Sigmoid colon (tissue), 7 donors: ENCODE data around the gene KRT23. TPM values are rescaled to one million over a fixed set of nuclear protein-coding genes. Genes with fewer than 3 reads are reported as not detected.

Experiments
- DNase-seq: peaks from one replicate; pipeline ENCODE4 v3.0.0-alpha.2; 2019
- H3K27ac ChIP-seq, 4 donors: fragments of 200-600 bp; sonication (generic); one replicate each; pipeline ENCODE4 v1.5.1; 2016 to 2019; ENCODE audit warnings: mild to moderate bottlenecking in 1 of 4
- H3K27me3 ChIP-seq, 3 donors: fragments of 200-600 bp; sonication (generic); one replicate each; pipeline ENCODE4 v1.5.1; 2019; ENCODE audit warnings: mild to moderate bottlenecking in 1 of 3
- H3K36me3 ChIP-seq, 4 donors: fragments of 200-600 bp; sonication (generic); one replicate each; pipeline ENCODE4 v1.5.1; 2016 to 2019
- H3K4me1 ChIP-seq, 4 donors: fragments of 200-600 bp; sonication (generic); one replicate each; pipeline ENCODE4 v1.5.1; 2017 to 2019
- H3K4me3 ChIP-seq, 4 donors: fragments of 200-600 bp; sonication (generic); one replicate each; pipeline ENCODE4 v1.5.1; 2017 to 2019; ENCODE audit warnings: mild to moderate bottlenecking in 2 of 4, moderate library complexity in 1 of 4
- H3K9me3 ChIP-seq, 4 donors: fragments of 200-600 bp in 3 of 4; sonication (generic) in 3 of 4; one replicate each; pipeline versions ENCODE4 v1.5.1 to v1.6.1; 2013 to 2019
- EP300 ChIP-seq, 4 donors: sonication (generic); formaldehyde crosslinking; IDR thresholded peaks; one replicate each; pipeline ENCODE4 v1.6.1; 2017; ENCODE audit warnings: antibody characterized with exemption in 4 of 4
- POLR2A ChIP-seq, 2 donors: fragments of 450-650 bp; IDR thresholded peaks; one replicate each; pipeline ENCODE4 v1.6.1; 2016; ENCODE audit warnings: antibody characterized with exemption in 2 of 2, mild to moderate bottlenecking in 2 of 2, moderate library complexity in 2 of 2
- POLR2AphosphoS5 ChIP-seq, 4 donors: sonication (generic); formaldehyde crosslinking; IDR thresholded peaks; one replicate each; pipeline ENCODE4 v1.6.1; 2017; ENCODE audit warnings: antibody characterized with exemption in 4 of 4
- WGBS, 2 donors: extraction: QIAGEN DNeasy Blood & Tissue Kit; methylation state at CpG; one replicate each; pipeline ENCODE4 v1.1.7; 2013; 5-methylcytosine and 5-hydroxymethylcytosine counted together
- intact Hi-C: fragments of 100-400 bp; cut with DNase I; formaldehyde crosslinking; loops from one replicate; pipeline ENCODE4 v1.15.1; 2023
- polyA plus RNA-seq, 3 donors: library from polyadenylated mRNA; stranded (reverse); fragments of 200-250 nt; gene quantifications; one replicate each; pipeline ENCODE4 v1.2.3, GENCODE V29; 2013
- total RNA-seq, 4 donors: library from RNA; depleted of rRNA; stranded (reverse); fragments of >200 nt; gene quantifications; one replicate each; pipeline ENCODE4 v1.1.0, GENCODE V29; 2016
- TF ChIP-seq, protein P1 (sequence below), 4 experiments: fragments of 450-650 bp in 3 of 4; fragments of 200-600 bp in 1 of 4; IDR thresholded peaks; one replicate each; pipeline ENCODE4 v1.5.1; 2016 to 2019; ENCODE audit warnings: antibody characterized with exemption in 4 of 4, mild to moderate bottlenecking in 3 of 4, moderate library complexity in 2 of 4
- donor health status: healthy with polysubstance abuse.
- donor health status: Bipolar disorder and iron deficiency.
- donor health status: healthy.

The KRT23 gene
- total and polyA plus RNA-seq, 7 donors: 0.27 to 3.7 (median 0.48) TPM; not detected in 3

DNA sequence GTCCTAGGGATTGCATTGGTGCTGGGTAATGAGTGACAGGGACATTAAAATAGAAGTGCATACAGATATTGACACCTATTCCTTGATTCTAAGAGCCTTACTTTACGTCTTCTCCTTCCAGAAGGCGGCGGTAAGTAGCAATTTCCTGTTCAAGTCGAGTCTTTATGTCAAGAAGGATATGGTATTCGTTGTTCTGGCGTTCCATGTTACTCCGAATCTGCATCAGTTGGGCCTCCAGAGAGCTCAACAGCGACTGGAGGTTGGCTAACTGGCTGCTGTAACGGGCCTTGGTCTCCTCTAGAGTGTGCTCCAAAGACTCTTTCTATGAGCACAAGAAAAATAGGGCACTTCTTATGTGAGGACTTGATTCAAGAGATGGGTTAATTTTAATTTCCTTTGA lies 59.4 kb downstream of the KRT23 start:
- Histone ChIP-seq H3K4me1 (no peaks in the 10 kb centered on the region), H3K36me3 (no peaks in the 10 kb centered on the region), H3K9me3 (no peaks in the 10 kb centered on the region), H3K27ac (no peak overlapping the region), H3K27me3 (no peaks in the 10 kb centered on the region), H3K4me3 (no peak overlapping the region)
- intact Hi-C loops: no loop called here
- 90 to 93% methylated on average over 9 of the region's 9 CpGs for WGBS, 2 donors
- TF ChIP-seq POLR2A (IDR thresholded peaks at IDR 0.05) (no peak), EP300 (IDR thresholded peaks at IDR 0.05) (no peak), POLR2AphosphoS5 (IDR thresholded peaks at IDR 0.05) (no peak)
- TF ChIP-seq, protein P1, sequence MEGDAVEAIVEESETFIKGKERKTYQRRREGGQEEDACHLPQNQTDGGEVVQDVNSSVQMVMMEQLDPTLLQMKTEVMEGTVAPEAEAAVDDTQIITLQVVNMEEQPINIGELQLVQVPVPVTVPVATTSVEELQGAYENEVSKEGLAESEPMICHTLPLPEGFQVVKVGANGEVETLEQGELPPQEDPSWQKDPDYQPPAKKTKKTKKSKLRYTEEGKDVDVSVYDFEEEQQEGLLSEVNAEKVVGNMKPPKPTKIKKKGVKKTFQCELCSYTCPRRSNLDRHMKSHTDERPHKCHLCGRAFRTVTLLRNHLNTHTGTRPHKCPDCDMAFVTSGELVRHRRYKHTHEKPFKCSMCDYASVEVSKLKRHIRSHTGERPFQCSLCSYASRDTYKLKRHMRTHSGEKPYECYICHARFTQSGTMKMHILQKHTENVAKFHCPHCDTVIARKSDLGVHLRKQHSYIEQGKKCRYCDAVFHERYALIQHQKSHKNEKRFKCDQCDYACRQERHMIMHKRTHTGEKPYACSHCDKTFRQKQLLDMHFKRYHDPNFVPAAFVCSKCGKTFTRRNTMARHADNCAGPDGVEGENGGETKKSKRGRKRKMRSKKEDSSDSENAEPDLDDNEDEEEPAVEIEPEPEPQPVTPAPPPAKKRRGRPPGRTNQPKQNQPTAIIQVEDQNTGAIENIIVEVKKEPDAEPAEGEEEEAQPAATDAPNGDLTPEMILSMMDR (IDR thresholded peaks at IDR 0.05): no peak
- DNase-seq: no peak

DNA sequence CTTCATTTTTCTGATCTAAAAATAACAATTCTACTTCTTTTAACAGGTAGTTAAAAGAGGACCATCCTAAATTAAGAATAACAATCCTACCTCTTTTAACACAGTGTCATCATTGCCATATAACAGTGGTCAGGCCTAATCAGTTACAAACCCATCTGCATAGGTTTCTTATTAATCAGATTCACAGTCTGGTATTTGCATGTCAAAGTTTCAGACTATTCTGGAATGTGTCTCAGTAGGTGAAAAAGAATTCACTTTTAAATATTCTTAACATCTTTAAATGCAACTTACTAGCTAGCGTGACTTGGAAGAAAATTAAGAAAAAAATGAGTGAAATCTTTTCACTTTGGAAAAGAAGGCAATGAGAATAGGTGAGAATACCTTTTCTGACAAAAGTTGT lies 63.6 kb downstream of the KRT23 start:
- Histone ChIP-seq H3K4me3 (no peak overlapping the region), H3K27me3 (no peaks in the 10 kb centered on the region), H3K36me3 (no peaks in the 10 kb centered on the region), H3K27ac (no peak overlapping the region), H3K9me3 (no peaks in the 10 kb centered on the region), H3K4me1 (no peaks in the 10 kb centered on the region)
- no peak for DNase-seq
- no peak for TF ChIP-seq POLR2AphosphoS5 (IDR thresholded peaks at IDR 0.05)
- TF ChIP-seq, protein P1 (IDR thresholded peaks at IDR 0.05): no peak
- TF ChIP-seq POLR2A (IDR thresholded peaks at IDR 0.05): no peak
- TF ChIP-seq EP300 (IDR thresholded peaks at IDR 0.05): no peak
- 94 to 100% methylated on average over 1 of the region's 1 CpG for WGBS, 2 donors
- intact Hi-C loops: no loop called here

DNA sequence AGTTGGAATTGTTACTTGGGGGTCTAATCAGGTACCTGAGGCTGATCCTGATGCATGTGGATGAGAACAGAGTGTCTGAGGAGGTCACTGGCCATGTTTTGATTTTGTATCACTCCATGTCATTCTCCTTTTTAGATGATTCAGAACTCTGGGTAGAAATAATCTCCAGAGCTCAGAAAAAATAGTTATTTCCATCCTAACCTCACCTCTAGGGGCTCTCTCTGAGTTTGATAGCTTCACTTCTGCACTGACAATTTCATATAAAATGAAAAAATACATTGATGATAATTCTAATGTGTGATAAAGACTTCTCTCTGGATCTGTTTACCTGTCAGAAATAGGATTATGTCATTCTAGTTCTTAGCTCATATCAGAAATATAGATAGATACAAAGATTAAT lies 64.2 kb downstream of the KRT23 start:
- DNase-seq: no peak
- no peak for TF ChIP-seq EP300 (IDR thresholded peaks at IDR 0.05)
- no peak for TF ChIP-seq POLR2AphosphoS5 (IDR thresholded peaks at IDR 0.05)
- TF ChIP-seq, protein P1 (IDR thresholded peaks at IDR 0.05): no peak
- Histone ChIP-seq H3K4me1 (no peaks in the 10 kb centered on the region), H3K27ac (no peak overlapping the region), H3K4me3 (no peak overlapping the region), H3K9me3 (no peaks in the 10 kb centered on the region), H3K36me3 (no peaks in the 10 kb centered on the region), H3K27me3 (no peaks in the 10 kb centered on the region)
- intact Hi-C loops: no loop called here

Other genes starting within 250 kb of the KRT23 start
Only the 30 nearest of the 33 such genes appear.
- gene KRT25, start 182.3 kb downstream of the KRT23 start, total RNA-seq: under 1 TPM in 1 of 4 donors, not detected in 3; 0.36 TPM
- gene KRT25, start 182.3 kb downstream of the KRT23 start, polyA plus RNA-seq: not detected
- not detected for gene KRT26, start 165.4 kb downstream of the KRT23 start, total RNA-seq
- not detected for gene KRT26, start 165.4 kb downstream of the KRT23 start, polyA plus RNA-seq
- under 1 TPM in 1 of 4 donors, not detected in 3; 0.55 TPM for gene KRT27, start 155.1 kb downstream of the KRT23 start, total RNA-seq
- under 1 TPM in 1 of 3 donors, not detected in 2; 0.07 TPM for gene KRT27, start 155.1 kb downstream of the KRT23 start, polyA plus RNA-seq
- gene KRT28, start 137.7 kb downstream of the KRT23 start, total RNA-seq: not detected
- gene KRT28, start 137.7 kb downstream of the KRT23 start, polyA plus RNA-seq: not detected
- 10 to 100 TPM in 1 of 4 donors, 1 to 10 TPM in 2, under 1 TPM in 1; 0.83 to 26.0 (median 6.7) TPM for gene KRT10, start 115.0 kb downstream of the KRT23 start, total RNA-seq
- 10 to 100 TPM; 14.6 to 42.0 (median 32.4) TPM for gene KRT10, start 115.0 kb downstream of the KRT23 start, polyA plus RNA-seq
- gene KRT12, start 70.4 kb downstream of the KRT23 start, total RNA-seq: not detected
- gene KRT12, start 70.4 kb downstream of the KRT23 start, polyA plus RNA-seq: 1 to 10 TPM; 1.2 to 1.8 (median 1.3) TPM
- 1 to 10 TPM in 2 of 4 donors, not detected in 2; 1.4 to 2.1 TPM for gene KRT20, start 52.4 kb downstream of the KRT23 start, total RNA-seq
- 1,000 to 10,000 TPM; 1,034 to 2,181 (median 1,227) TPM for gene KRT20, start 52.4 kb downstream of the KRT23 start, polyA plus RNA-seq
- not detected for gene KRT39, start 29.3 kb upstream of the KRT23 start, total RNA-seq
- under 1 TPM in 1 of 3 donors, not detected in 2; 0.07 TPM for gene KRT39, start 29.3 kb upstream of the KRT23 start, polyA plus RNA-seq
- not detected for gene KRT40, start 46.7 kb upstream of the KRT23 start, total RNA-seq
- gene KRT40, start 46.7 kb upstream of the KRT23 start, polyA plus RNA-seq: under 1 TPM in 2 of 3 donors, not detected in 1; 0.16 to 0.60 TPM
- gene KRTAP3-3, start 56.5 kb upstream of the KRT23 start, total RNA-seq: not detected
- not detected for gene KRTAP3-3, start 56.5 kb upstream of the KRT23 start, polyA plus RNA-seq
- not detected for gene KRTAP3-2, start 62.3 kb upstream of the KRT23 start, total RNA-seq
- gene KRTAP3-2, start 62.3 kb upstream of the KRT23 start, polyA plus RNA-seq: not detected
- gene KRTAP3-1, start 71.5 kb upstream of the KRT23 start, total RNA-seq: not detected
- not detected for gene KRTAP3-1, start 71.5 kb upstream of the KRT23 start, polyA plus RNA-seq
- not detected for gene KRTAP1-5, start 89.6 kb upstream of the KRT23 start, total RNA-seq
- not detected for gene KRTAP1-5, start 89.6 kb upstream of the KRT23 start, polyA plus RNA-seq
- gene KRTAP1-4, start 92.5 kb upstream of the KRT23 start, total RNA-seq: not detected
- gene KRTAP1-4, start 92.5 kb upstream of the KRT23 start, polyA plus RNA-seq: not detected
- not detected for gene KRTAP1-3, start 97.2 kb upstream of the KRT23 start, total RNA-seq
- not detected for gene KRTAP1-3, start 97.2 kb upstream of the KRT23 start, polyA plus RNA-seq
- gene KRTAP1-1, start 103.8 kb upstream of the KRT23 start, total RNA-seq: not detected
- not detected for gene KRTAP1-1, start 103.8 kb upstream of the KRT23 start, polyA plus RNA-seq
- gene KRTAP2-1, start 109.7 kb upstream of the KRT23 start, total RNA-seq: not detected
- not detected for gene KRTAP2-1, start 109.7 kb upstream of the KRT23 start, polyA plus RNA-seq
- not detected for gene KRTAP2-2, start 117.6 kb upstream of the KRT23 start, total RNA-seq
- not detected for gene KRTAP2-2, start 117.6 kb upstream of the KRT23 start, polyA plus RNA-seq
- gene KRTAP2-3, start 122.5 kb upstream of the KRT23 start, total RNA-seq: not detected
- gene KRTAP2-3, start 122.5 kb upstream of the KRT23 start, polyA plus RNA-seq: not detected
- not detected for gene KRTAP2-4, start 128.2 kb upstream of the KRT23 start, total RNA-seq
- not detected for gene KRTAP2-4, start 128.2 kb upstream of the KRT23 start, polyA plus RNA-seq
- gene KRTAP4-7, start 146.5 kb upstream of the KRT23 start, total RNA-seq: not detected
- gene KRTAP4-7, start 146.5 kb upstream of the KRT23 start, polyA plus RNA-seq: not detected
- gene KRTAP4-8, start 160.5 kb upstream of the KRT23 start, total RNA-seq: not detected
- gene KRTAP4-8, start 160.5 kb upstream of the KRT23 start, polyA plus RNA-seq: not detected
- not detected for gene KRTAP4-16, start 164.6 kb upstream of the KRT23 start, total RNA-seq
- gene KRTAP4-16, start 164.6 kb upstream of the KRT23 start, polyA plus RNA-seq: not detected
- not detected for gene KRTAP4-9, start 167.7 kb upstream of the KRT23 start, total RNA-seq
- gene KRTAP4-9, start 167.7 kb upstream of the KRT23 start, polyA plus RNA-seq: not detected
- gene KRTAP4-11, start 180.7 kb upstream of the KRT23 start, total RNA-seq: not detected
- gene KRTAP4-11, start 180.7 kb upstream of the KRT23 start, polyA plus RNA-seq: not detected
- gene KRTAP4-12, start 186.5 kb upstream of the KRT23 start, total RNA-seq: not detected
- gene KRTAP4-12, start 186.5 kb upstream of the KRT23 start, polyA plus RNA-seq: not detected
- not detected for gene KRTAP4-6, start 202.9 kb upstream of the KRT23 start, total RNA-seq
- not detected for gene KRTAP4-6, start 202.9 kb upstream of the KRT23 start, polyA plus RNA-seq
- not detected for gene KRTAP4-5, start 212.2 kb upstream of the KRT23 start, total RNA-seq
- not detected for gene KRTAP4-5, start 212.2 kb upstream of the KRT23 start, polyA plus RNA-seq
- not detected for gene KRTAP4-4, start 223.1 kb upstream of the KRT23 start, total RNA-seq
- not detected for gene KRTAP4-4, start 223.1 kb upstream of the KRT23 start, polyA plus RNA-seq
- not detected for gene KRTAP4-3, start 230.6 kb upstream of the KRT23 start, total RNA-seq
- not detected for gene KRTAP4-3, start 230.6 kb upstream of the KRT23 start, polyA plus RNA-seq